ENCODE measurements around the gene CHAD. TPM values are rescaled to one million over a fixed set of nuclear protein-coding genes. Genes with fewer than 3 reads are reported as not detected.

CHAD gene
- total and polyA plus RNA-seq, 2 of the 13 experiments (the other 11 are each of a cell fraction or from before 2014, with no cell fraction given): 1.4 TPM; not detected in 1

DNA sequence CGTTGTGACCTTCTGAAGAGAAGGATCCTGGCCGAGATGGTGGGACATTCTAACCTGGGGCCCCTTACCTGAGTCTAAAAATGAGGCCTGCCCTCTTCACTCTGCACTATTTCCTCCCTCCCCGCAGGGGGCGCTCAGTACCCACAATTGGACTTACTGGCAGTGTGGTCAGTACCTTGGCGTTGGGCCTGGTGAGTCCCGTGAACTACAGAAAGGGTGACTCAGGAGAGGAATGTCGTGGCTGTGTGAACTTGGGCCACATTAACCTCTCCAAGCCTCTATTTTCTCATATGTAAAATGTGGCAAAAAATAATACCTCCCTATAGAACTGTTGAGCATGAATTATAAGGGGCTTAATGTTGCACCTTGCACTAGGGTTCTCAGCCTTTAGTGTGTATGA lies 13.8 kb upstream of the CHAD start (continued):
- TF ChIP-seq, protein P1, sequence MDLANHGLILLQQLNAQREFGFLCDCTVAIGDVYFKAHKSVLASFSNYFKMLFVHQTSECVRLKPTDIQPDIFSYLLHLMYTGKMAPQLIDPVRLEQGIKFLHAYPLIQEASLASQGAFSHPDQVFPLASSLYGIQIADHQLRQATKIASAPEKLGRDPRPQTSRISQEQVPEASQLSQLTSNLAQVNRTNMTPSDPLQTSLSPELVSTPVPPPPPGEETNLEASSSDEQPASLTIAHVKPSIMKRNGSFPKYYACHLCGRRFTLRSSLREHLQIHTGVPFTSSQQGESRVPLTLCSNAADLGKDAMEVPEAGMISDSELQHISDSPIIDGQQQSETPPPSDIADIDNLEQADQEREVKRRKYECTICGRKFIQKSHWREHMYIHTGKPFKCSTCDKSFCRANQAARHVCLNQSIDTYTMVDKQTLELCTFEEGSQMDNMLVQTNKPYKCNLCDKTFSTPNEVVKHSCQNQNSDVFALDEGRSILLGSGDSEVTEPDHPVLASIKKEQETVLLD (CRISPR knock-in tag; IDR thresholded peaks at IDR 0.05; ENCODE audit: low read depth): no peak
- no peak for TF ChIP-seq ZKSCAN5 (CRISPR knock-in tag; IDR thresholded peaks at IDR 0.05)
- TF ChIP-seq ZBTB38 (CRISPR knock-in tag; IDR thresholded peaks at IDR 0.05): no peak
- peak; percentile 78; the same call in 1 of the 2 replicates for TF ChIP-seq ZNF232 (CRISPR knock-in tag; IDR thresholded peaks at IDR 0.05; ENCODE audit: borderline replicate concordance)
- TF ChIP-seq ZNF264 (CRISPR knock-in tag; IDR thresholded peaks at IDR 0.05): 0 out of 2 replicates have a peak, but pooled peaks have one; percentile 16
- TF ChIP-seq ZNF678 (CRISPR knock-in tag; IDR thresholded peaks at IDR 0.05): no peak
- TF ChIP-seq, protein P2, sequence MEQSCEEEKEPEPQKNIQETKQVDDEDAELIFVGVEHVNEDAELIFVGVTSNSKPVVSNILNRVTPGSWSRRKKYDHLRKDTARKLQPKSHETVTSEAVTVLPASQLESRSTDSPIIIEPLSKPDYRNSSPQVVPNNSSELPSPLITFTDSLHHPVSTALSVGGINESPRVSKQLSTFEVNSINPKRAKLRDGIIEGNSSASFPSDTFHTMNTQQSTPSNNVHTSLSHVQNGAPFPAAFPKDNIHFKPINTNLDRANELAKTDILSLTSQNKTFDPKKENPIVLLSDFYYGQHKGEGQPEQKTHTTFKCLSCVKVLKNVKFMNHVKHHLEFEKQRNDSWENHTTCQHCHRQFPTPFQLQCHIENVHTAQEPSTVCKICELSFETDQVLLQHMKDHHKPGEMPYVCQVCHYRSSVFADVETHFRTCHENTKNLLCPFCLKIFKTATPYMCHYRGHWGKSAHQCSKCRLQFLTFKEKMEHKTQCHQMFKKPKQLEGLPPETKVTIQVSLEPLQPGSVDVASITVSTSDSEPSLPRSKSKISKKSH (CRISPR knock-in tag; IDR thresholded peaks at IDR 0.05; ENCODE audit: borderline replicate concordance): no peak
- no peak for TF ChIP-seq ZNF660 (CRISPR knock-in tag; IDR thresholded peaks at IDR 0.05; ENCODE audit: borderline replicate concordance, low read depth)
- TF ChIP-seq FOXK1 (CRISPR knock-in tag; IDR thresholded peaks at IDR 0.05; ENCODE audit: borderline replicate concordance, low read depth): peak; percentile 50; the same call in 1 of the 2 replicates
- TF ChIP-seq YY1 (IDR thresholded peaks at IDR 0.05; ENCODE audit: insufficient read depth, insufficient replicate concordance, low read depth, low read length): no peak
- TF ChIP-seq, protein P3, sequence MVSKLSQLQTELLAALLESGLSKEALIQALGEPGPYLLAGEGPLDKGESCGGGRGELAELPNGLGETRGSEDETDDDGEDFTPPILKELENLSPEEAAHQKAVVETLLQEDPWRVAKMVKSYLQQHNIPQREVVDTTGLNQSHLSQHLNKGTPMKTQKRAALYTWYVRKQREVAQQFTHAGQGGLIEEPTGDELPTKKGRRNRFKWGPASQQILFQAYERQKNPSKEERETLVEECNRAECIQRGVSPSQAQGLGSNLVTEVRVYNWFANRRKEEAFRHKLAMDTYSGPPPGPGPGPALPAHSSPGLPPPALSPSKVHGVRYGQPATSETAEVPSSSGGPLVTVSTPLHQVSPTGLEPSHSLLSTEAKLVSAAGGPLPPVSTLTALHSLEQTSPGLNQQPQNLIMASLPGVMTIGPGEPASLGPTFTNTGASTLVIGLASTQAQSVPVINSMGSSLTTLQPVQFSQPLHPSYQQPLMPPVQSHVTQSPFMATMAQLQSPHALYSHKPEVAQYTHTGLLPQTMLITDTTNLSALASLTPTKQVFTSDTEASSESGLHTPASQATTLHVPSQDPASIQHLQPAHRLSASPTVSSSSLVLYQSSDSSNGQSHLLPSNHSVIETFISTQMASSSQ (IDR thresholded peaks at IDR 0.05; ENCODE audit: low read depth): no peak
- TF ChIP-seq, protein P3 (CRISPR knock-in tag; IDR thresholded peaks at IDR 0.05; ENCODE audit: borderline replicate concordance): no peak
- TF ChIP-seq ZIK1 (CRISPR knock-in tag; IDR thresholded peaks at IDR 0.05; ENCODE audit: borderline replicate concordance, low read depth): no peak
- TF ChIP-seq ZNF296 (CRISPR knock-in tag; conservative IDR thresholded peaks at IDR 0.05): no peak
- TF ChIP-seq, protein P4, sequence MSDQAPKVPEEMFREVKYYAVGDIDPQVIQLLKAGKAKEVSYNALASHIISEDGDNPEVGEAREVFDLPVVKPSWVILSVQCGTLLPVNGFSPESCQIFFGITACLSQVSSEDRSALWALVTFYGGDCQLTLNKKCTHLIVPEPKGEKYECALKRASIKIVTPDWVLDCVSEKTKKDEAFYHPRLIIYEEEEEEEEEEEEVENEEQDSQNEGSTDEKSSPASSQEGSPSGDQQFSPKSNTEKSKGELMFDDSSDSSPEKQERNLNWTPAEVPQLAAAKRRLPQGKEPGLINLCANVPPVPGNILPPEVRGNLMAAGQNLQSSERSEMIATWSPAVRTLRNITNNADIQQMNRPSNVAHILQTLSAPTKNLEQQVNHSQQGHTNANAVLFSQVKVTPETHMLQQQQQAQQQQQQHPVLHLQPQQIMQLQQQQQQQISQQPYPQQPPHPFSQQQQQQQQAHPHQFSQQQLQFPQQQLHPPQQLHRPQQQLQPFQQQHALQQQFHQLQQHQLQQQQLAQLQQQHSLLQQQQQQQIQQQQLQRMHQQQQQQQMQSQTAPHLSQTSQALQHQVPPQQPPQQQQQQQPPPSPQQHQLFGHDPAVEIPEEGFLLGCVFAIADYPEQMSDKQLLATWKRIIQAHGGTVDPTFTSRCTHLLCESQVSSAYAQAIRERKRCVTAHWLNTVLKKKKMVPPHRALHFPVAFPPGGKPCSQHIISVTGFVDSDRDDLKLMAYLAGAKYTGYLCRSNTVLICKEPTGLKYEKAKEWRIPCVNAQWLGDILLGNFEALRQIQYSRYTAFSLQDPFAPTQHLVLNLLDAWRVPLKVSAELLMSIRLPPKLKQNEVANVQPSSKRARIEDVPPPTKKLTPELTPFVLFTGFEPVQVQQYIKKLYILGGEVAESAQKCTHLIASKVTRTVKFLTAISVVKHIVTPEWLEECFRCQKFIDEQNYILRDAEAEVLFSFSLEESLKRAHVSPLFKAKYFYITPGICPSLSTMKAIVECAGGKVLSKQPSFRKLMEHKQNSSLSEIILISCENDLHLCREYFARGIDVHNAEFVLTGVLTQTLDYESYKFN (CRISPR knock-in tag; conservative IDR thresholded peaks at IDR 0.05): no peak
- TF ChIP-seq, protein P5, sequence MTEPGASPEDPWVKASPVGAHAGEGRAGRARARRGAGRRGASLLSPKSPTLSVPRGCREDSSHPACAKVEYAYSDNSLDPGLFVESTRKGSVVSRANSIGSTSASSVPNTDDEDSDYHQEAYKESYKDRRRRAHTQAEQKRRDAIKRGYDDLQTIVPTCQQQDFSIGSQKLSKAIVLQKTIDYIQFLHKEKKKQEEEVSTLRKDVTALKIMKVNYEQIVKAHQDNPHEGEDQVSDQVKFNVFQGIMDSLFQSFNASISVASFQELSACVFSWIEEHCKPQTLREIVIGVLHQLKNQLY (CRISPR knock-in tag; IDR thresholded peaks at IDR 0.05): peak; percentile 49; the same call in 1 of the 2 replicates
- TF ChIP-seq ZNF644 (CRISPR knock-in tag; IDR thresholded peaks at IDR 0.05; ENCODE audit: low read depth): 0 out of 2 replicates have a peak, but pooled peaks have one; percentile 21
- TF ChIP-seq MEIS1 (CRISPR knock-in tag; IDR thresholded peaks at IDR 0.05; ENCODE audit: borderline replicate concordance): no peak
